Vagina (tissue), 2 donors: ENCODE measurements around the gene PLP1. TPM values are rescaled to one million over a fixed set of nuclear protein-coding genes. Genes with fewer than 3 reads are reported as not detected.
"Not testable (repeated sequence)": the region's sequence is repeated elsewhere in the genome, so short reads cannot be mapped to it uniquely, and the experiment has no call there.

Experiments
- DNase-seq, 2 donors: peaks; one replicate each; pipeline ENCODE4 v3.0.0-alpha.2; 2017; ENCODE audit errors: extremely low spot score in 2 of 2
- H3K27ac ChIP-seq: fragments of 200-600 bp; sonication (generic); one replicate; pipeline ENCODE4 v1.5.1; 2019
- H3K27me3 ChIP-seq: fragments of 200-600 bp; sonication (generic); one replicate; pipeline ENCODE4 v1.5.1; 2019
- H3K36me3 ChIP-seq, 2 donors: fragments of 200-600 bp; sonication (generic); one replicate each; pipeline ENCODE4 v1.5.1; 2017 to 2019
- H3K4me1 ChIP-seq: fragments of 200-600 bp; sonication (generic); one replicate; pipeline ENCODE4 v1.5.1; 2019
- H3K4me3 ChIP-seq, 2 donors: fragments of 200-600 bp; sonication (generic); 1 replicate in 1 of 2; 2 replicates in 1 of 2; pipeline ENCODE4 v1.5.1; 2016 to 2019
- H3K9me3 ChIP-seq: fragments of 200-600 bp; sonication (generic); one replicate; pipeline ENCODE4 v1.5.1; 2019
- POLR2A ChIP-seq, 2 donors: fragments of 450-650 bp; IDR thresholded peaks; one replicate each; pipeline ENCODE4 v1.6.1; 2017; ENCODE audit warnings: antibody characterized with exemption in 2 of 2, mild to moderate bottlenecking in 2 of 2, moderate library complexity in 2 of 2
- POLR2AphosphoS5 ChIP-seq, 2 donors: sonication (generic); formaldehyde crosslinking; IDR thresholded peaks; one replicate each; pipeline ENCODE4 v1.9.0; 2017; ENCODE audit warnings: antibody characterized with exemption in 2 of 2, mild to moderate bottlenecking in 2 of 2, low read depth in 1 of 2; ENCODE audit not compliant: insufficient read depth in 1 of 2
- intact Hi-C: fragments of 100-400 bp; cut with DNase I; formaldehyde crosslinking; loops from one replicate; pipeline ENCODE4 v1.15.1; 2023
- total RNA-seq: library from RNA; depleted of rRNA; stranded (reverse); fragments of >200 nt; gene quantifications from one replicate; pipeline ENCODE4 v1.2.3, GENCODE V29; 2016
- TF ChIP-seq, protein P1 (sequence below), 3 experiments: fragments of 450-650 bp in 2 of 3; fragments of 200-600 bp in 1 of 3; sonication (generic) in 1 of 3; IDR thresholded peaks; one replicate each; pipeline ENCODE4 v1.5.1; 2017 to 2019; ENCODE audit warnings: antibody characterized with exemption in 3 of 3, mild to moderate bottlenecking in 2 of 3, moderate library complexity in 2 of 3

Gene PLP1
- total RNA-seq, 1 donor from 2014 or later = 8.8 TPM

DNA sequence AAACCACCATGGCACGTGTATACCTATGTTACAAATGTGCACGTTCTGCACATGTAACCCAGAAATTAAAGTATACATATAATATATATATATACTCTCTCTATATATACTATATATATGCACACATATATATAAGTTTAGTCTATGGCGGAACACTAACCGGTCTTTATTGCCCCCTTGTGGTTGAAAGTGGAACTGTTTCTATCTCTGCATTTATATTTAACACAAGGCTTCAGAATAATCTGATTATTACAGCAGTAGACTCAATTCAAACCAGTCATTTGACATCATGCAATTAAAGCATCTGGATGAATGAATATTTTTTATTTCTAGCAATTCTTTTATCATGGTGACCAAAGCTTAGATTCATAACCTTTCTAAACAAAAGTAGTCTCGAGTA lies 40.9 kb downstream of the PLP1 start:
- intact Hi-C loops = no loop called here
- no peak for DNase-seq

DNA sequence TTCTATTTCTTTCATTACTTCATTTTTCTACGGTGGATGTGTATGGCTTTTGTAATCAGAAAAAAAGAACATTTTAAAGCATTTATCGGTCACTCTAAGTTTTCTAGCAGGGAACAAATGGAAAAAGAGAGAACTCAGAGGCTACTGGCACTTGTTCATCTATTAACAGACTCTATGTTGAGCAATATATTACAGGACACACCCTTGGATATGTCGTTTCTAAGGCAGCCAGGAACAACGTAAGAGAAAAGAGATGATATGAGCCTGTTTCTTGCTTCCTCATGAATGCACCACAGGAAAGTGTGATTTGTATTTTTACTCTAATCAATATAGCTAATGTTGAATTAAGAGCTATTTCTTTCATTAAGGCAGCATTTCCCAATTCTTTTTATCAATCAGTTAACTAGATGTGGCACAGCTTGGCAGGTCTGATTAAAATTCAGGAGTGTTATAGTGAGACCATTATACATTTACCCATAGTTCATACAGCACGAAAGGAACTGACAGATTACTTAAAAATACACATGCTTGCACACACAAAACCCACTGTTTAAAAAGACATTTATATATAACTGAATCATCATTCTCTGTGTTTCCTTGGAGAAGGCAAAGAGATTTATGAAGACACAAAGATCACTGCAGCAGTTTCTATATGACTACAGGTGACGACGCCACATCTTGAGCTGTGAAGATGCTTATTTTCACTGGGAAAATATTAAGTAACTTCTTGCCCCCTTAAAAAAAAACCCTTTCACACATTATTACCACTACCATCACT lies 42.4 kb downstream of the PLP1 start:
- Histone ChIP-seq H3K36me3 (no peaks in the 10 kb centered on the region), H3K4me1 (no peaks in the 10 kb centered on the region), H3K27me3 (no peaks in the 10 kb centered on the region), H3K4me3 (no peak overlapping the region), H3K27ac (no peak overlapping the region), H3K9me3 (no peaks in the 10 kb centered on the region)
- TF ChIP-seq, protein P1, sequence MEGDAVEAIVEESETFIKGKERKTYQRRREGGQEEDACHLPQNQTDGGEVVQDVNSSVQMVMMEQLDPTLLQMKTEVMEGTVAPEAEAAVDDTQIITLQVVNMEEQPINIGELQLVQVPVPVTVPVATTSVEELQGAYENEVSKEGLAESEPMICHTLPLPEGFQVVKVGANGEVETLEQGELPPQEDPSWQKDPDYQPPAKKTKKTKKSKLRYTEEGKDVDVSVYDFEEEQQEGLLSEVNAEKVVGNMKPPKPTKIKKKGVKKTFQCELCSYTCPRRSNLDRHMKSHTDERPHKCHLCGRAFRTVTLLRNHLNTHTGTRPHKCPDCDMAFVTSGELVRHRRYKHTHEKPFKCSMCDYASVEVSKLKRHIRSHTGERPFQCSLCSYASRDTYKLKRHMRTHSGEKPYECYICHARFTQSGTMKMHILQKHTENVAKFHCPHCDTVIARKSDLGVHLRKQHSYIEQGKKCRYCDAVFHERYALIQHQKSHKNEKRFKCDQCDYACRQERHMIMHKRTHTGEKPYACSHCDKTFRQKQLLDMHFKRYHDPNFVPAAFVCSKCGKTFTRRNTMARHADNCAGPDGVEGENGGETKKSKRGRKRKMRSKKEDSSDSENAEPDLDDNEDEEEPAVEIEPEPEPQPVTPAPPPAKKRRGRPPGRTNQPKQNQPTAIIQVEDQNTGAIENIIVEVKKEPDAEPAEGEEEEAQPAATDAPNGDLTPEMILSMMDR (IDR thresholded peaks at IDR 0.05) = no peak
- TF ChIP-seq POLR2A (IDR thresholded peaks at IDR 0.05) (no peak), POLR2AphosphoS5 (IDR thresholded peaks at IDR 0.05; ENCODE audit: insufficient read depth in 1 of 2, low read depth in 1 of 2) (no peak)
- no peak for DNase-seq
- intact Hi-C loops = no loop called here

More for the DNA sequence above, 40.9 kb downstream of the PLP1 start:
- H3K9me3 ChIP-seq = no peaks in the 10 kb centered on the region
- no peak overlapping the region for H3K27ac ChIP-seq
- H3K4me3 ChIP-seq = no peak overlapping the region
- no peaks in the 10 kb centered on the region for H3K4me1 ChIP-seq
- no peaks in the 10 kb centered on the region for H3K36me3 ChIP-seq
- no peaks in the 10 kb centered on the region for H3K27me3 ChIP-seq
- TF ChIP-seq POLR2AphosphoS5 (IDR thresholded peaks at IDR 0.05; ENCODE audit: insufficient read depth in 1 of 2, low read depth in 1 of 2) = no peak
- TF ChIP-seq POLR2A (IDR thresholded peaks at IDR 0.05) = no peak
- TF ChIP-seq, protein P1 (IDR thresholded peaks at IDR 0.05) = peak in 2 of 3 experiments; percentile 56 to 73

DNA sequence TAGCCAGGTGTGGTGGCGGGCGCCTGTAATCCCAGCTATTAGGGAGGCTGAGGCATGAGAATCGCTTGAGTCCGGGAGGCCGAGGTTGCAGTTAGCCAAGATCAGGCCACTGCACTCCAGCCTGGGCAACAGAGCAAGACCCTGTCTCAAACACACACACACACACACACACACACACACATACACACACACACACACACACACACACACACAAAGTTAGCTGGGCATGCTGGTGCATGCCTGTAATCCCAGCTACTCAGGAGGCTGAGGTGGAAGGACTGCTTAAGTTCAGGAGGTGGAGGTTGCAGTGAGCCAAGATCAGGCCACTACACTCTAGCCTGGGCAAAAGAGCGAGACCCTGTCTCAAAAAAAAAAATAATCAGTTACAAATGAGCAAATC lies 44.2 kb downstream of the PLP1 start:
- intact Hi-C loops, H3K27me3 ChIP-seq: not testable (repeated sequence)

DNA sequence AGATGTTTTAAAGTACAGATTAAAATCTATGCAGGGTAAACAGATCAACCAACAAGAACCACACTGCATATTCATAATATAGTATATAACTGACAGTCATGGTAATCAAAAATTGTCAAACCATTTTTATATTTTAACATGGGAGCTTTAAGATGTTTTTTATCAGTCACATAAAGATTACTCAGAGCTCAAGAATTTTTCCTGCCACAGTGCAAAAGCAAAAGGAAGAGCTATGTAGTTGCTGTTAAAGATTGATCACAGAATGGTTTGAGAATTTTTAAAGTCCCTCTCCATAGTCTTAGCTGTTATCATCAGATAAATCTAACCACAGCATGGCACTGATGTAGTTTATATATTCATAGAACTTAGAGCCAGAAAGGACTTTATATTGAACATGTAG lies 47.0 kb downstream of the PLP1 start:
- Histone ChIP-seq H3K36me3 (no peaks in the 10 kb centered on the region), H3K4me3 (no peak overlapping the region), H3K9me3 (no peaks in the 10 kb centered on the region), H3K4me1 (no peaks in the 10 kb centered on the region), H3K27ac (no peak overlapping the region), H3K27me3 (no peaks in the 10 kb centered on the region)
- TF ChIP-seq POLR2A (IDR thresholded peaks at IDR 0.05) = no peak
- TF ChIP-seq POLR2AphosphoS5 (IDR thresholded peaks at IDR 0.05; ENCODE audit: insufficient read depth in 1 of 2, low read depth in 1 of 2) = no peak
- TF ChIP-seq, protein P1 (IDR thresholded peaks at IDR 0.05) = no peak
- DNase-seq = no peak
- intact Hi-C loops = no loop called here

More for the DNA sequence above, 44.2 kb downstream of the PLP1 start:
- not testable (repeated sequence) for DNase-seq, H3K27ac ChIP-seq, H3K4me3 ChIP-seq, H3K36me3 ChIP-seq, H3K9me3 ChIP-seq, H3K4me1 ChIP-seq

DNA sequence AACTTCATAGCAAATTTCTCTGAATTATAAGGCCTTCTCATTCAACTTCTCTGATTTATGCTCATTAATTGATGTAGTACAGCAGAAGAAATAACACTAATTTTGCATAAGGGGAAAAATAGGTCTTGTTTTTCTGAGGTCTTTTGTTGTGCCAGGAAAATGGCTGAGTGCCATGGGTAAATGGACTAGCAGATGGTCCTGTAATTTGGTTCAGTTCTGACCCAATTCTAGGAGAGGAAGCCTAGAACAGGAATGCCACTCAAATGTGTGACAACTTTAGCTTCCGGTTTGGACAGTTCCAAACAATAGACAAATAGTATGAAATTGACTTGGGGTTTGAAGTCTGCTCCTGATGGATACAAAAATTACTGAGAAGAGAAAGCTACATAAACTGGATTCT lies 49.2 kb downstream of the PLP1 start:
- no peaks in the 10 kb centered on the region for H3K4me1 ChIP-seq
- H3K36me3 ChIP-seq = no peaks in the 10 kb centered on the region
- no peak for DNase-seq
- H3K9me3 ChIP-seq = no peaks in the 10 kb centered on the region
- intact Hi-C loops = no loop called here
- TF ChIP-seq POLR2AphosphoS5 (IDR thresholded peaks at IDR 0.05; ENCODE audit: insufficient read depth in 1 of 2, low read depth in 1 of 2) = no peak
- TF ChIP-seq POLR2A (IDR thresholded peaks at IDR 0.05) = no peak
- TF ChIP-seq, protein P1 (IDR thresholded peaks at IDR 0.05) = no peak
- no peak overlapping the region for H3K4me3 ChIP-seq
- no peaks in the 10 kb centered on the region for H3K27me3 ChIP-seq
- H3K27ac ChIP-seq = no peak overlapping the region
